ENCODE data around the gene LRRC36. TPM values are rescaled to one million over a fixed set of nuclear protein-coding genes. Genes with fewer than 3 reads are reported as not detected.

LRRC36 gene
- total RNA-seq: 2.0 and 2.4 TPM in 2 replicates
- 0.30 and 0.37 TPM in 2 replicates for polyA plus RNA-seq
- 0.30 and 0.38 TPM in 2 replicates for polyA plus RNA-seq (2011; cell fraction: cytosol; rRNA removed)
- polyA plus RNA-seq (2011; cell fraction: nucleus; rRNA removed): 2.3 and 3.4 TPM in 2 replicates
- polyA plus RNA-seq (2012): 1.6 and 2.0 TPM in 2 replicates
- polyA minus RNA-seq: 0.27 TPM in 1 of 2 replicates, not detected in the other
- not detected for polyA minus RNA-seq (2011; cell fraction: cytosol; rRNA and poly(A)+ RNA removed)
- polyA minus RNA-seq (2011; cell fraction: nucleus; rRNA and poly(A)+ RNA removed): 1.2 and 1.3 TPM in 2 replicates
- Bru-seq, nascent RNA: percentile 29 among the genes with signal in this experiment
- BruChase-seq, experiment 1, labeled RNA remaining after a 6-hour chase: percentile 43 among the genes with signal in this experiment
- percentile 47 among the genes with signal in this experiment for BruChase-seq, experiment 2, labeled RNA remaining after a 2-hour chase
- long read RNA-seq, partial matches to known transcripts: 0 of 5 reads
- long read RNA-seq, other reads (novel, unspliced or antisense): 5 of 5 reads

- Histone ChIP-seq H3K27me3 (ENCODE audit: control insufficient read depth in 2 of 2, insufficient read depth in 2 of 2, low read length in 2 of 2) (peaks cover 10 to 15% of the 10 kb centered on the region in 2 experiments), H3K9ac (replicated peaks; ENCODE audit: extremely low read depth, insufficient read depth, low read length) (peak within 1 kb of the TSS; percentile 84), H3K9me3 (replicated peaks; ENCODE audit: control insufficient read depth, insufficient read depth, low read length) (no peaks in the 10 kb centered on the region), H3K36me3 (ENCODE audit: control insufficient read depth in 2 of 2, extremely low read depth in 1 of 2, insufficient read depth in 2 of 2, low read length in 2 of 2) (no peaks in the 10 kb centered on the region), H3K79me2 (ENCODE audit: control insufficient read depth, insufficient read depth, low read length) (no peaks in the 10 kb centered on the region), H3K4me1 (ENCODE audit: control insufficient read depth, extremely low read depth, insufficient read depth, low read length) (peaks cover 17% of the 10 kb centered on the region), H3K4me2 (ENCODE audit: insufficient read depth, low read length) (peak within 1 kb of the TSS; percentile 99), H3K27ac (ENCODE audit: insufficient read depth, low read depth, low read length) (peak within 1 kb of the TSS; percentile 61), H4K20me1 (replicated peaks; ENCODE audit: control insufficient read depth, extremely low read depth, insufficient read depth, low read length) (no peaks in the 10 kb centered on the region), H3K9me1 (replicated peaks; ENCODE audit: control insufficient read depth, extremely low read depth, insufficient read depth, low read length) (no peaks in the 10 kb centered on the region), H2AFZ (ENCODE audit: low read depth, low read length) (peak within 1 kb of the TSS; percentile 100), H3K4me3 (replicated peaks in 1 of 3; ENCODE audit: insufficient read depth in 1 of 3, low read depth in 1 of 3, low read length in 3 of 3) (peak within 1 kb of the TSS; percentile 54 to 87 (median 83))
- BruUV-seq (replicated peaks): no TSS peak
- ChIA-PET POLR2A (interaction anchor here (0.6 to 0.7 kb wide), 2 partner anchors 13 to 82 kb away, joined by 3 to 8 read pairs; no protein-coding TSS in a partner anchor), CTCF (interaction anchor here (0.7 to 3.9 kb wide), 31 partner anchors 10 to 187 kb away, joined by 3 to 39 read pairs (median 5); partner anchors contain the start of genes TPPP3 and ZDHHC1)
- FAIRE-seq (peak; percentile 50), DNase-seq (ENCODE audit: low read depth, low spot score) (peak; percentile 71)
- intact Hi-C loops (cut with micrococcal nuclease) (loop anchor here (1.0 kb wide), 1 partner anchor 67 kb away; the partner anchor contains the start of gene TPPP3), dilution Hi-C loops (cut with MboI; ENCODE audit: extremely low pct_ligation_motif_present, low sequenced_read_pairs) (no loop called here)
- TF ChIP-seq POLR2A (IDR thresholded peaks at IDR 0.05; ENCODE audit: low read depth, low read length) (no peak), JUN (IDR thresholded peaks at IDR 0.05; ENCODE audit: borderline replicate concordance, insufficient read depth, insufficient read length, low read depth) (no peak), POLR2AphosphoS5 (IDR thresholded peaks at IDR 0.05; ENCODE audit: insufficient read depth, low read depth, low read length) (no peak), FOS (IDR thresholded peaks at IDR 0.05; ENCODE audit: borderline replicate concordance, insufficient read depth, low read length) (no peak), MAX (IDR thresholded peaks at IDR 0.05; ENCODE audit: insufficient read depth, insufficient read length) (no peak), CTCF (IDR thresholded peaks at IDR 0.05; ENCODE audit: extremely low read depth in 1 of 2, insufficient read depth in 1 of 2, low read depth in 1 of 2, low read length in 2 of 2) (peak; percentile 68 to 76), GATA2 (IDR thresholded peaks at IDR 0.05; ENCODE audit: insufficient read depth, insufficient read length, low read depth, low read length) (no peak), EZH2 (IDR thresholded peaks at IDR 0.05; ENCODE audit: borderline replicate concordance, low read depth, low read length, severe bottlenecking) (no peak)
These were observed at the start of gene LRRC36, which contains the start of gene KCTD19 for GRCh38 chr16:67326472-67327309. TSS of gene LRRC36 (plus strand) at chr16:67326815. CDS start at chr16:67326863, 48 bp downstream. TSS of gene KCTD19 (minus strand) at chr16:67326741. CDS start at chr16:67326707, 34 bp downstream.
